GM12891 (cell line): ENCODE measurements around the gene PHLPP1.

Source experiments
- PAX5 ChIP-seq: IDR thresholded peaks from 2 replicates; pipeline ENCODE4 v1.6.1; 2011; ENCODE audit warnings: low read length, moderate library complexity, mild to moderate bottlenecking; ENCODE audit not compliant: insufficient read depth, severe bottlenecking
- POLR2A ChIP-seq: IDR thresholded peaks from 2 replicates; pipeline ENCODE4 v1.6.1; 2011; ENCODE audit warnings: low read depth, low read length, control low read depth
- POLR2AphosphoS5 ChIP-seq: IDR thresholded peaks from 2 replicates; pipeline ENCODE4 v1.6.1; 2011; ENCODE audit warnings: low read depth, low read length, control low read depth
- POU2F2 ChIP-seq: IDR thresholded peaks from 2 replicates; pipeline ENCODE4 v1.6.1; 2011; ENCODE audit warnings: low read depth, mild to moderate bottlenecking, control low read depth, low read length, moderate library complexity
- SPI1 ChIP-seq: IDR thresholded peaks from 2 replicates; pipeline ENCODE4 v1.6.1; 2011; ENCODE audit warnings: low read depth, low read length, control low read depth
- TAF1 ChIP-seq: IDR thresholded peaks from 2 replicates; pipeline ENCODE4 v1.6.1; 2011; ENCODE audit warnings: low read depth, low read length, control low read depth

- no peak for TF ChIP-seq POLR2AphosphoS5
- no peak for TF ChIP-seq POLR2A
- TF ChIP-seq TAF1, result no peak
- TF ChIP-seq SPI1, result no peak
- TF ChIP-seq POU2F2, result no peak
- TF ChIP-seq PAX5, result no peak
These were observed 12.9 kb downstream of the PHLPP1 start for GRCh38 chr18:62728254-62728653.
